IMR-90 (cell line): ENCODE data around the gene CMKLR1. TPM values are rescaled to one million over a fixed set of nuclear protein-coding genes. Genes with fewer than 3 reads are reported as not detected.

Experiments
- ATAC-seq: fragments of 200-7000 bp; cut with Tn5 transposase; 2 replicates; pipeline ENCODE4 v1.9.1; 2020; ENCODE audit warnings: low read depth, mild to moderate bottlenecking, moderate library complexity
- BruUV-seq: library from RNA; stranded (reverse); fragments of 400-500 nt; replicated peaks from 2 replicates; lab custom pipeline; 2021; lab: Mats Ljungman, UMichigan
- CTCF ChIA-PET: fragments of 300-600 bp; formaldehyde crosslinking; extraction: SDS; loops from one replicate; lab custom pipeline; 2021; ENCODE audit warnings: antibody characterized with exemption; lab: Yijun Ruan, JAX
- POLR2A ChIA-PET: fragments of 300-600 bp; sonication (Branson Sonifier 250); formaldehyde crosslinking; loops from one replicate; lab custom pipeline; 2022; ENCODE audit warnings: antibody characterized with exemption; ENCODE audit not compliant: unreplicated experiment; lab: Charles Lee
- DNase-seq: peaks from one replicate; pipeline ENCODE4 v3.0.0; 2013
- H2AFZ ChIP-seq: replicated peaks from 2 replicates; pipeline ENCODE3; 2013; ENCODE audit warnings: low read length, mild to moderate bottlenecking; ENCODE audit not compliant: poor library complexity
- H2AK5ac ChIP-seq: 2 replicates; pipeline ENCODE4 v1.6.1; 2013; ENCODE audit warnings: low read depth, low read length, inconsistent platforms
- H2AK9ac ChIP-seq: replicated peaks from 2 replicates; pipeline ENCODE3; 2013; ENCODE audit warnings: mild to moderate bottlenecking, low read depth, low read length, moderate library complexity; ENCODE audit not compliant: poor library complexity
- H2BK120ac ChIP-seq: 2 replicates; pipeline ENCODE4 v1.6.1; 2013; ENCODE audit warnings: low read depth, low read length, inconsistent platforms
- H2BK15ac ChIP-seq: 3 replicates; pipeline ENCODE4 v1.6.1; 2013; ENCODE audit warnings: low read depth, low read length, inconsistent platforms
- H2BK20ac ChIP-seq: 2 replicates; pipeline ENCODE4 v1.6.1; 2013; ENCODE audit warnings: low read depth, mild to moderate bottlenecking, inconsistent platforms, low read length, moderate library complexity
- H2BK5ac ChIP-seq: 2 replicates; pipeline ENCODE4 v1.6.1; 2013; ENCODE audit warnings: mild to moderate bottlenecking, low read depth, low read length, inconsistent platforms; ENCODE audit not compliant: poor library complexity, severe bottlenecking
- H3K14ac ChIP-seq: replicated peaks from 2 replicates; pipeline ENCODE4 v1.6.1; 2013; ENCODE audit warnings: low read depth, low read length, inconsistent platforms
- H3K18ac ChIP-seq: 2 replicates; pipeline ENCODE4 v1.6.1; 2013; ENCODE audit warnings: low read depth, low read length, control low read depth
- H3K23ac ChIP-seq: 2 replicates; pipeline ENCODE4 v1.6.1; 2013; ENCODE audit warnings: low read depth, low read length, inconsistent platforms
- H3K27ac ChIP-seq: 2 replicates; pipeline ENCODE4 v1.5.1; 2013; ENCODE audit warnings: mild to moderate bottlenecking, control low read depth, low read length; ENCODE audit not compliant: insufficient read depth
- H3K27me3 ChIP-seq: 2 replicates; pipeline ENCODE4 v1.6.1; 2013; ENCODE audit warnings: low read length; ENCODE audit not compliant: control insufficient read depth, insufficient read depth
- H3K36me3 ChIP-seq: 2 replicates; pipeline ENCODE4 v1.6.1; 2013; ENCODE audit warnings: low read length, mixed read lengths; ENCODE audit not compliant: control insufficient read depth, insufficient read depth
- H3K4ac ChIP-seq: 2 replicates; pipeline ENCODE4 v1.6.1; 2013; ENCODE audit warnings: low read depth, low read length, inconsistent platforms
- H3K4me1 ChIP-seq: 2 replicates; pipeline ENCODE4 v1.6.1; 2013; ENCODE audit warnings: low read length, mixed read lengths; ENCODE audit not compliant: control insufficient read depth, insufficient read depth
- H3K4me2 ChIP-seq: 2 replicates; pipeline ENCODE4 v1.6.1; 2013; ENCODE audit warnings: low read depth, mild to moderate bottlenecking, control low read depth, low read length, moderate library complexity
- H3K4me3 ChIP-seq: 2 replicates; pipeline ENCODE4 v1.5.1; 2013; ENCODE audit warnings: low read depth, mild to moderate bottlenecking, control low read depth, low read length, moderate library complexity; ENCODE audit not compliant: insufficient read depth
- H3K56ac ChIP-seq: 2 replicates; pipeline ENCODE4 v1.6.1; 2013; ENCODE audit warnings: low read length, inconsistent platforms; ENCODE audit not compliant: insufficient read depth; ENCODE audit errors: extremely low read depth
- H3K79me1 ChIP-seq, 2 experiments: 2 replicates each; pipeline ENCODE4 v1.6.1; 2013; ENCODE audit warnings: low read length in 2 of 2, inconsistent platforms in 1 of 2, low read depth in 1 of 2
- H3K9ac ChIP-seq: 2 replicates; pipeline ENCODE4 v1.6.1; 2013; ENCODE audit warnings: low read depth, low read length, control low read depth
- H3K9me1 ChIP-seq: 2 replicates; pipeline ENCODE4 v1.6.1; 2013; ENCODE audit warnings: low read length, inconsistent platforms; ENCODE audit not compliant: insufficient read depth
- H3K9me3 ChIP-seq: 2 replicates; pipeline ENCODE4 v1.6.1; 2013; ENCODE audit warnings: low read length; ENCODE audit not compliant: control insufficient read depth, insufficient read depth
- H4K20me1 ChIP-seq: 2 replicates; pipeline ENCODE4 v1.6.1; 2013; ENCODE audit warnings: low read length, inconsistent platforms; ENCODE audit not compliant: insufficient read depth
- H4K5ac ChIP-seq: 2 replicates; pipeline ENCODE4 v1.6.1; 2013; ENCODE audit warnings: mild to moderate bottlenecking, low read depth, low read length, control low read depth
- H4K8ac ChIP-seq, 2 experiments: 2 replicates each; pipeline ENCODE4 v1.6.1; 2013; ENCODE audit warnings: low read depth in 2 of 2, low read length in 2 of 2, control low read depth in 1 of 2, inconsistent platforms in 1 of 2
- H4K91ac ChIP-seq: 2 replicates; pipeline ENCODE4 v1.6.1; 2013; ENCODE audit warnings: low read depth, low read length, inconsistent platforms; ENCODE audit not compliant: insufficient read depth
- FOS ChIP-seq: fragments of 150-350 bp; IDR thresholded peaks from 2 replicates; pipeline ENCODE4 v1.6.1; 2016; ENCODE audit warnings: low read depth, low read length
- MAZ ChIP-seq: IDR thresholded peaks from 2 replicates; pipeline ENCODE4 v1.6.1; 2012; ENCODE audit warnings: low read depth, mild to moderate bottlenecking, low read length, improper control_type of control experiment, moderate library complexity, borderline replicate concordance
- MXI1 ChIP-seq: IDR thresholded peaks from 2 replicates; pipeline ENCODE4 v1.6.1; 2012; ENCODE audit warnings: low read depth, mild to moderate bottlenecking, low read length, moderate library complexity, borderline replicate concordance
- POLR2A ChIP-seq: IDR thresholded peaks from 2 replicates; pipeline ENCODE4 v1.6.1; 2012; ENCODE audit warnings: mild to moderate bottlenecking, low read depth, low read length
- dilution Hi-C: fragments of 300-500 bp; cut with HindIII; formaldehyde crosslinking; loops from one replicate; pipeline ENCODE4 v1.14.3; 2018; ENCODE audit warnings: low sequenced_read_pairs; ENCODE audit not compliant: unreplicated experiment
- in situ Hi-C: fragments of 300-500 bp; cut with MboI; formaldehyde crosslinking; loops from 3 replicates; pipeline ENCODE4 v1.14.3; 2019; ENCODE audit warnings: low sequenced_read_pairs, inconsistent platforms, mixed read lengths
- intact Hi-C: fragments of 100-400 bp; cut with micrococcal nuclease; formaldehyde crosslinking; loops from 2 replicates; pipeline ENCODE4 v1.10.0; 2022
- polyA plus RNA-seq, 3 experiments: library from polyadenylated mRNA; depleted of rRNA; stranded (reverse); fragments of >200 nt; gene quantifications; 2 replicates each; pipeline ENCODE4 v1.2.3, GENCODE V29; 2012; ENCODE audit warnings: low replicate concordance in 1 of 3
- total RNA-seq: library from RNA; depleted of rRNA; stranded (reverse); fragments of >200 nt; gene quantifications from 2 replicates; pipeline ENCODE4 v1.2.3, GENCODE V29; 2012
- TF ChIP-seq, protein P1 (sequence below): conservative IDR thresholded peaks from 2 replicates; pipeline ENCODE4 v1.5.1; 2012; ENCODE audit warnings: mild to moderate bottlenecking, low read depth, low read length, improper control_type of control experiment

CMKLR1 gene
- total and polyA plus RNA-seq, 2 of the 4 experiments (the other 2 are of a cell fraction): not detected

DNA sequence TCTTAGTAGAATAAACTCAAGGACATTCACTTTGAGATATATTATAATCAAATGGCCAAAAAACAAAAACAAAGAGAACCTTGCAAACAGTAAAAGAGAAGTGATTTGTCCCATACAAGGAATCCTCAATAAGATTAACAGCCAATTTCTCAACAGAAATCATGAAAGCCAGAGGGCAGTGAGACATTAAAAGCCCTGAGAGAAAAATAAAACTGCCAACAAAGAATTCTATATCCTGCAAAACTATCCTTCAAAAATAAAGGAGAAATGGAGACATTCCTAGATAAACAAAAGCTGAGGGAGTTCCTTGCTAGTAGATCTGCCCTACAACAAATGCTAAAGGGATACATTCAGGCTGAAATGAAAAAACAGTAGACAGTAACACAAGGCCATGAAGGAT, 78.1 kb downstream of the CMKLR1 start:
- Histone ChIP-seq H3K56ac (no peak overlapping the region), H3K23ac (no peak overlapping the region), H2AK5ac (no peak overlapping the region), H3K4me2 (no peak overlapping the region), H3K27me3 (no peaks in the 10 kb centered on the region), H3K79me1 (no peaks in the 10 kb centered on the region), H3K9me1 (no peaks in the 10 kb centered on the region), H3K27ac (no peak overlapping the region), H3K36me3 (no peaks in the 10 kb centered on the region), H2AK9ac (no peak overlapping the region), H3K4me1 (no peaks in the 10 kb centered on the region), H3K4me3 (no peak overlapping the region), H2AFZ (no peak overlapping the region), H2BK20ac (no peak overlapping the region), H2BK15ac (no peak overlapping the region), H3K9me3 (no peaks in the 10 kb centered on the region; the same call in 1 of the 2 replicates), H4K91ac (no peak overlapping the region), H2BK5ac (no peak overlapping the region), H3K9ac (no peak overlapping the region), H3K14ac (no peak overlapping the region), H3K18ac (no peak overlapping the region), H4K5ac (no peak overlapping the region), H3K4ac (no peak overlapping the region), H4K8ac (no peak overlapping the region), H2BK120ac (no peak overlapping the region), H4K20me1 (no peaks in the 10 kb centered on the region)
- ATAC-seq (no peak), DNase-seq (no peak)
- no TSS peak for BruUV-seq
- TF ChIP-seq MAZ (no peak), FOS (no peak), POLR2A (no peak), MXI1 (no peak)
- TF ChIP-seq, protein P1, sequence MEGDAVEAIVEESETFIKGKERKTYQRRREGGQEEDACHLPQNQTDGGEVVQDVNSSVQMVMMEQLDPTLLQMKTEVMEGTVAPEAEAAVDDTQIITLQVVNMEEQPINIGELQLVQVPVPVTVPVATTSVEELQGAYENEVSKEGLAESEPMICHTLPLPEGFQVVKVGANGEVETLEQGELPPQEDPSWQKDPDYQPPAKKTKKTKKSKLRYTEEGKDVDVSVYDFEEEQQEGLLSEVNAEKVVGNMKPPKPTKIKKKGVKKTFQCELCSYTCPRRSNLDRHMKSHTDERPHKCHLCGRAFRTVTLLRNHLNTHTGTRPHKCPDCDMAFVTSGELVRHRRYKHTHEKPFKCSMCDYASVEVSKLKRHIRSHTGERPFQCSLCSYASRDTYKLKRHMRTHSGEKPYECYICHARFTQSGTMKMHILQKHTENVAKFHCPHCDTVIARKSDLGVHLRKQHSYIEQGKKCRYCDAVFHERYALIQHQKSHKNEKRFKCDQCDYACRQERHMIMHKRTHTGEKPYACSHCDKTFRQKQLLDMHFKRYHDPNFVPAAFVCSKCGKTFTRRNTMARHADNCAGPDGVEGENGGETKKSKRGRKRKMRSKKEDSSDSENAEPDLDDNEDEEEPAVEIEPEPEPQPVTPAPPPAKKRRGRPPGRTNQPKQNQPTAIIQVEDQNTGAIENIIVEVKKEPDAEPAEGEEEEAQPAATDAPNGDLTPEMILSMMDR: no peak
- intact Hi-C loops (no loop called here), in situ Hi-C loops (no loop called here), dilution Hi-C loops (no loop called here)
- ChIA-PET CTCF (interaction anchor here (0.7 kb wide), 1 partner anchor 59 kb away, joined by 3 read pairs; no protein-coding TSS in a partner anchor), POLR2A (no interaction called here)
